Testis (tissue), 3 donors: ENCODE results near the gene RNASE1. TPM values are rescaled to one million over a fixed set of nuclear protein-coding genes. Genes with fewer than 3 reads are reported as not detected.

Experiments
- DNase-seq: peaks from one replicate; pipeline ENCODE4 v3.0.0-alpha.2; 2019
- H3K27ac ChIP-seq, 2 donors: fragments of 200-600 bp; sonication (generic); one replicate each; pipeline ENCODE4 v1.5.1; 2019
- H3K27me3 ChIP-seq: fragments of 200-600 bp; sonication (generic); one replicate; pipeline ENCODE4 v1.5.1; 2019
- H3K36me3 ChIP-seq: fragments of 200-600 bp; sonication (generic); one replicate; pipeline ENCODE4 v1.5.1; 2017; ENCODE audit warnings: low read depth; ENCODE audit errors: missing control alignments
- H3K4me1 ChIP-seq: fragments of 200-600 bp; sonication (generic); one replicate; pipeline ENCODE4 v1.5.1; 2019
- H3K4me3 ChIP-seq, 2 donors: fragments of 200-600 bp; sonication (generic); one replicate each; pipeline ENCODE4 v1.5.1; 2017 to 2019
- H3K9me3 ChIP-seq: fragments of 200-600 bp; sonication (generic); one replicate; pipeline ENCODE4 v1.5.1; 2017
- CTCF ChIP-seq, 3 experiments: fragments of 450-650 bp in 2 of 3; fragments of 200-600 bp in 1 of 3; sonication (generic) in 1 of 3; IDR thresholded peaks; one replicate each; pipeline ENCODE4 v1.5.1; 2016 to 2019; ENCODE audit warnings: antibody characterized with exemption in 3 of 3, mild to moderate bottlenecking in 2 of 3, moderate library complexity in 1 of 3
- POLR2A ChIP-seq: fragments of 450-650 bp; IDR thresholded peaks from one replicate; pipeline ENCODE4 v1.6.1; 2017; ENCODE audit warnings: antibody characterized with exemption, mild to moderate bottlenecking, moderate library complexity
- WGBS, 2 donors: methylation state at CpG; one replicate each; pipeline ENCODE4 v1.1.5; 2018; 5-methylcytosine and 5-hydroxymethylcytosine counted together
- intact Hi-C: fragments of 100-400 bp; cut with DNase I; formaldehyde crosslinking; loops from one replicate; pipeline ENCODE4 v1.15.1; 2023; ENCODE audit warnings: low total_unique reads
- polyA plus RNA-seq: library from polyadenylated mRNA; stranded (reverse); fragments of 350-450 nt; fragmentation: Illumina TruSeq; extraction: RNeasy Lipid Tissue Mini Kit (QIAGEN cat#74804); gene quantifications from one replicate; pipeline ENCODE4 v1.2.3, GENCODE V29; 2014; ENCODE audit warnings: low read depth, low replicate concordance; ENCODE audit not compliant: insufficient read depth
- total RNA-seq, 2 donors: library from RNA; depleted of rRNA; stranded (reverse); fragments of >200 nt; gene quantifications; one replicate each; pipeline ENCODE4 v1.2.3, GENCODE V29; 2016

Gene RNASE1
- total and polyA plus RNA-seq, 3 donors from 2014 or later: 1,880 to 2,939 (median 2,192) TPM

GRCh38 chr14:20755037-20755436, 47.6 kb downstream of the RNASE1 start:
- no peak for TF ChIP-seq POLR2A
- TF ChIP-seq CTCF (IDR thresholded peaks at IDR 0.05): no peak
- Histone ChIP-seq H3K36me3 (no peaks in the 10 kb centered on the region), H3K27ac (no peak overlapping the region), H3K9me3 (no peaks in the 10 kb centered on the region), H3K4me1 (no peaks in the 10 kb centered on the region), H3K27me3 (no peaks in the 10 kb centered on the region), H3K4me3 (no peak overlapping the region)
- WGBS, 2 donors: 87% methylated on average over 6 of the region's 6 CpGs
- DNase-seq: no peak
- intact Hi-C loops: no loop called here

GRCh38 chr14:20754308-20754707, 48.3 kb downstream of the RNASE1 start:
- Histone ChIP-seq H3K36me3 (no peaks in the 10 kb centered on the region), H3K27ac (no peak overlapping the region), H3K27me3 (no peaks in the 10 kb centered on the region), H3K4me1 (no peaks in the 10 kb centered on the region), H3K9me3 (no peaks in the 10 kb centered on the region), H3K4me3 (no peak overlapping the region)
- WGBS, 2 donors: 55 to 88% methylated on average over 2 of the region's 2 CpGs
- DNase-seq: no peak
- TF ChIP-seq CTCF (IDR thresholded peaks at IDR 0.05): no peak
- TF ChIP-seq POLR2A: no peak
- intact Hi-C loops: no loop called here

- intact Hi-C loops: no loop called here
- Histone ChIP-seq H3K36me3 (no peaks in the 10 kb centered on the region), H3K9me3 (no peaks in the 10 kb centered on the region), H3K4me1 (no peaks in the 10 kb centered on the region), H3K27ac (no peak overlapping the region), H3K4me3 (no peak overlapping the region), H3K27me3 (no peaks in the 10 kb centered on the region)
- TF ChIP-seq POLR2A: no peak
- no peak for TF ChIP-seq CTCF (IDR thresholded peaks at IDR 0.05)
- no peak for DNase-seq
- WGBS, 2 donors: 93 to 95% methylated on average over 5 of the region's 5 CpGs
Measured at GRCh38 chr14:20751963-20752562, 50.6 kb downstream of the RNASE1 start.

Other genes starting within 250 kb of the RNASE1 start
- gene RNASE9, start 241.8 kb downstream of the RNASE1 start, total RNA-seq: not detected
- gene RNASE9, start 241.8 kb downstream of the RNASE1 start, polyA plus RNA-seq: not detected
- 10 to 100 TPM; 31.7 to 52.0 TPM for gene RNASE11, start 214.8 kb downstream of the RNASE1 start, total RNA-seq
- 81.0 TPM for gene RNASE11, start 214.8 kb downstream of the RNASE1 start, polyA plus RNA-seq
- not detected for gene RNASE12, start 211.5 kb downstream of the RNASE1 start, total RNA-seq
- 1.3 TPM for gene RNASE12, start 211.5 kb downstream of the RNASE1 start, polyA plus RNA-seq
- gene OR6S1, start 161.2 kb downstream of the RNASE1 start, total RNA-seq: under 1 TPM in 1 of 2 donors, not detected in 1; 0.68 TPM
- not detected for gene OR6S1, start 161.2 kb downstream of the RNASE1 start, polyA plus RNA-seq
- 10 to 100 TPM; 27.6 to 53.4 TPM for gene RNASE4, start 118.3 kb downstream of the RNASE1 start, total RNA-seq
- gene RNASE4, start 118.3 kb downstream of the RNASE1 start, polyA plus RNA-seq: 27.7 TPM
- 10 to 100 TPM; 28.9 to 42.7 TPM for gene ANG, start 114.1 kb downstream of the RNASE1 start, total RNA-seq
- 27.7 TPM for gene ANG, start 114.1 kb downstream of the RNASE1 start, polyA plus RNA-seq
- under 1 TPM in 1 of 2 donors, not detected in 1; 0.39 TPM for gene EDDM3A, start 57.0 kb downstream of the RNASE1 start, total RNA-seq
- 1.9 TPM for gene EDDM3A, start 57.0 kb downstream of the RNASE1 start, polyA plus RNA-seq
- gene EDDM3B, start 34.4 kb downstream of the RNASE1 start, total RNA-seq: not detected
- not detected for gene EDDM3B, start 34.4 kb downstream of the RNASE1 start, polyA plus RNA-seq
- gene RNASE6, start 21.6 kb downstream of the RNASE1 start, total RNA-seq: 1 to 10 TPM in 1 of 2 donors, under 1 TPM in 1; 0.71 to 7.4 TPM
- gene RNASE6, start 21.6 kb downstream of the RNASE1 start, polyA plus RNA-seq: 11.0 TPM
- gene RNASE3, start 88.5 kb upstream of the RNASE1 start, total RNA-seq: under 1 TPM; 0.50 to 0.63 TPM
- 1.4 TPM for gene RNASE3, start 88.5 kb upstream of the RNASE1 start, polyA plus RNA-seq
- not detected for gene RNASE2, start 152.6 kb upstream of the RNASE1 start, total RNA-seq
- gene RNASE2, start 152.6 kb upstream of the RNASE1 start, polyA plus RNA-seq: 0.65 TPM
- gene METTL17, start 187.1 kb upstream of the RNASE1 start, total RNA-seq: 10 to 100 TPM; 93.2 to 93.4 TPM
- 68.9 TPM for gene METTL17, start 187.1 kb upstream of the RNASE1 start, polyA plus RNA-seq
- under 1 TPM; 0.24 to 0.31 TPM for gene SLC39A2, start 196.4 kb upstream of the RNASE1 start, total RNA-seq
- not detected for gene SLC39A2, start 196.4 kb upstream of the RNASE1 start, polyA plus RNA-seq
- 100 to 1,000 TPM in 1 of 2 donors, 10 to 100 TPM in 1; 98.4 to 106 TPM for gene NDRG2, start 222.2 kb upstream of the RNASE1 start, total RNA-seq
- gene NDRG2, start 222.2 kb upstream of the RNASE1 start, polyA plus RNA-seq: 85.6 TPM
- 100 to 1,000 TPM in 1 of 2 donors, 10 to 100 TPM in 1; 94.3 to 201 TPM for gene TPPP2, start 227.4 kb upstream of the RNASE1 start, total RNA-seq
- gene TPPP2, start 227.4 kb upstream of the RNASE1 start, polyA plus RNA-seq: 490 TPM
- gene RNASE13, start 232.0 kb upstream of the RNASE1 start, total RNA-seq: not detected
- gene RNASE13, start 232.0 kb upstream of the RNASE1 start, polyA plus RNA-seq: not detected
- gene RNASE7, start 239.5 kb upstream of the RNASE1 start, total RNA-seq: under 1 TPM; 0.43 to 0.55 TPM
- gene RNASE7, start 239.5 kb upstream of the RNASE1 start, polyA plus RNA-seq: 0.24 TPM